ENCODE results near the gene CBX8. TPM values are rescaled to one million over a fixed set of nuclear protein-coding genes. Genes with fewer than 3 reads are reported as not detected.

Gene CBX8
- polyA plus RNA-seq, 3 donors = 0.51 to 2.5 (median 2.5) TPM

DNA sequence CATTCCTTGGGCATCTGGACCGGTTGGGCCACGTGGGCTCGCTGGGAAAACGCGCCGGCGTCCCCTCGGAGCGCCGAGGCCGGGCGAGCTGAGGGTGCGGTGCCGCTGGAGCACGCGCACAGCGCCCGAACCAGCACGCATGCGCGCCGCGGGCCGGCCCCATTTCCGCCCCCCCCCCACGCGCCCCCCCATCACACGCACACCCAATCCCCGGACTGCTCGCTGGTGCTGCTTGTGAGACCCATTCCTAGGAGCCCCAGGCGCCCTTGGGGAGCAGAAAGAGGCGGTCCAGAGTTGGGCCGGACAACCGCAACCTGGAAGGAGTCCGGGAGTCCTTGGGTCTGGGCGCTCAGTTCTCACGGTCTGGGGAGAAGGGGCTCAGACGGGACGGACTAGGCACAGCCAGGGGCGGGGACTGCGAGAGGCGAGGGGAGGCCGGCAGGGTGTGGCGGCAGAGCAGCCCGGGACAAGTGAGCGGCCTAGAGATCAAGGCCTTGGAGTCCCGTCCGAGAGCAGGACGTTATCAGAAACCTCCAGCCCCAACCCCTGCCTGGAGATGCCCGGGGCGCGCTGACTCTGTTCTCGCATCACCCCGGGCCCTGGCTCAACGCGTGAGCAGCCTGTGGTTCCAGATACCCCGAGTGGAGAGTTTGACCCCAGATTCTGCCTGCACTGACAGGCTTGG, 6.0 kb upstream of the CBX8 start:
- H3K36me3 Mint-ChIP-seq = peaks cover 35 to 37% of the 10 kb centered on the region in 2 donors
- H3K27ac Mint-ChIP-seq = no peak overlapping the region
- peaks cover 84 to 89% of the 10 kb centered on the region in 2 donors for H3K4me1 ChIP-seq (ENCODE audit: control insufficient read depth in 1 of 2, insufficient read depth in 2 of 2, low read length in 2 of 2)
- no peak overlapping the region for H3K4me3 ChIP-seq (replicated peaks in 1 of 3; ENCODE audit: low read depth in 2 of 3, low read length in 3 of 3)
- intact Hi-C loops (cut with micrococcal nuclease) = no loop called here
- no peaks in the 10 kb centered on the region for H3K36me3 ChIP-seq (replicated peaks in 1 of 2; ENCODE audit: control insufficient read depth in 1 of 2, insufficient read depth in 2 of 2, low read length in 2 of 2)
- peaks cover 88 to 96% of the 10 kb centered on the region in 2 donors for H3K27me3 ChIP-seq (ENCODE audit: control insufficient read depth in 2 of 2, insufficient read depth in 2 of 2, low read length in 2 of 2)
- 7% methylated on average over 45 of the region's 57 CpGs for WGBS (ENCODE audit: insufficient coverage)
- no peak overlapping the region for H3K27ac ChIP-seq (ENCODE audit: low read depth in 1 of 2, low read length in 2 of 2)
- H3K9ac ChIP-seq (ENCODE audit: insufficient read depth, low read length, poor library complexity, severe bottlenecking) = no peak overlapping the region
- peaks cover 6 to 71% (median 51%) of the 10 kb centered on the region in 7 donors for H3K9me3 Mint-ChIP-seq
- H3K4me2 ChIP-seq (replicated peaks; ENCODE audit: extremely low read depth, low read length, poor library complexity, severe bottlenecking) = peak overlapping the region; percentile 70
- peaks cover 74% of the 10 kb centered on the region for H3K4me1 Mint-ChIP-seq
- peak overlapping the region in 1 of 2 donors; percentile 92 for H3K4me3 Mint-ChIP-seq
- DNase-seq = no peak
- H4K20me1 ChIP-seq (ENCODE audit: insufficient read depth, low read length) = peaks cover 35% of the 10 kb centered on the region
- H2AFZ ChIP-seq (ENCODE audit: insufficient read depth, low read depth, low read length, poor library complexity, severe bottlenecking) = no peak overlapping the region
- H3K27me3 Mint-ChIP-seq (ENCODE audit: low read depth in 3 of 3) = peaks cover 91 to 100% (median 97%) of the 10 kb centered on the region in 3 donors
- TF ChIP-seq, protein P1, sequence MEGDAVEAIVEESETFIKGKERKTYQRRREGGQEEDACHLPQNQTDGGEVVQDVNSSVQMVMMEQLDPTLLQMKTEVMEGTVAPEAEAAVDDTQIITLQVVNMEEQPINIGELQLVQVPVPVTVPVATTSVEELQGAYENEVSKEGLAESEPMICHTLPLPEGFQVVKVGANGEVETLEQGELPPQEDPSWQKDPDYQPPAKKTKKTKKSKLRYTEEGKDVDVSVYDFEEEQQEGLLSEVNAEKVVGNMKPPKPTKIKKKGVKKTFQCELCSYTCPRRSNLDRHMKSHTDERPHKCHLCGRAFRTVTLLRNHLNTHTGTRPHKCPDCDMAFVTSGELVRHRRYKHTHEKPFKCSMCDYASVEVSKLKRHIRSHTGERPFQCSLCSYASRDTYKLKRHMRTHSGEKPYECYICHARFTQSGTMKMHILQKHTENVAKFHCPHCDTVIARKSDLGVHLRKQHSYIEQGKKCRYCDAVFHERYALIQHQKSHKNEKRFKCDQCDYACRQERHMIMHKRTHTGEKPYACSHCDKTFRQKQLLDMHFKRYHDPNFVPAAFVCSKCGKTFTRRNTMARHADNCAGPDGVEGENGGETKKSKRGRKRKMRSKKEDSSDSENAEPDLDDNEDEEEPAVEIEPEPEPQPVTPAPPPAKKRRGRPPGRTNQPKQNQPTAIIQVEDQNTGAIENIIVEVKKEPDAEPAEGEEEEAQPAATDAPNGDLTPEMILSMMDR (IDR thresholded peaks at IDR 0.05) = no peak
- H3K79me2 ChIP-seq (ENCODE audit: insufficient read depth, low read length) = no peaks in the 10 kb centered on the region
- H3K9me3 ChIP-seq (replicated peaks in 1 of 2; ENCODE audit: control insufficient read depth in 1 of 2, insufficient read depth in 1 of 2, low read length in 2 of 2) = peaks cover 18 to 57% of the 10 kb centered on the region in 2 donors

- Histone ChIP-seq H3K27ac (ENCODE audit: low read depth in 1 of 2, low read length in 2 of 2) (no peak overlapping the region), H3K4me1 (ENCODE audit: control insufficient read depth in 1 of 2, insufficient read depth in 2 of 2, low read length in 2 of 2) (peaks cover 86 to 92% of the 10 kb centered on the region in 2 donors), H3K4me3 (replicated peaks in 1 of 3; ENCODE audit: low read depth in 2 of 3, low read length in 3 of 3) (no peak overlapping the region), H3K79me2 (ENCODE audit: insufficient read depth, low read length) (no peaks in the 10 kb centered on the region), H3K9ac (ENCODE audit: insufficient read depth, low read length, poor library complexity, severe bottlenecking) (no peak overlapping the region), H3K27me3 (ENCODE audit: control insufficient read depth in 2 of 2, insufficient read depth in 2 of 2, low read length in 2 of 2) (peaks cover 82 to 91% of the 10 kb centered on the region in 2 donors), H3K9me3 (replicated peaks in 1 of 2; ENCODE audit: control insufficient read depth in 1 of 2, insufficient read depth in 1 of 2, low read length in 2 of 2) (peaks cover 18 to 50% of the 10 kb centered on the region in 2 donors), H3K4me2 (replicated peaks; ENCODE audit: extremely low read depth, low read length, poor library complexity, severe bottlenecking) (peak overlapping the region; percentile 53), H3K36me3 (replicated peaks in 1 of 2; ENCODE audit: control insufficient read depth in 1 of 2, insufficient read depth in 2 of 2, low read length in 2 of 2) (no peaks in the 10 kb centered on the region), H2AFZ (ENCODE audit: insufficient read depth, low read depth, low read length, poor library complexity, severe bottlenecking) (no peak overlapping the region), H4K20me1 (ENCODE audit: insufficient read depth, low read length) (peaks cover 31% of the 10 kb centered on the region)
- H3K4me3 Mint-ChIP-seq = peak overlapping the region in 1 of 2 donors; percentile 92
- peaks cover 6 to 66% (median 51%) of the 10 kb centered on the region in 7 donors for H3K9me3 Mint-ChIP-seq
- peaks cover 84 to 96% (median 92%) of the 10 kb centered on the region in 3 donors for H3K27me3 Mint-ChIP-seq (ENCODE audit: low read depth in 3 of 3)
- DNase-seq = no peak
- H3K36me3 Mint-ChIP-seq = peaks cover 31 to 37% of the 10 kb centered on the region in 2 donors
- WGBS (ENCODE audit: insufficient coverage) = 11% methylated on average over 7 of the region's 11 CpGs
- TF ChIP-seq, protein P1 (IDR thresholded peaks at IDR 0.05) = no peak
- intact Hi-C loops (cut with micrococcal nuclease) = no loop called here
- peaks cover 73% of the 10 kb centered on the region for H3K4me1 Mint-ChIP-seq
- peak overlapping the region in 1 of 7 donors; percentile 54 for H3K27ac Mint-ChIP-seq
Measured at GRCh38 chr17:79802039-79802735, 5.3 kb upstream of the CBX8 start.
